ENCODE data around the gene CHAF1A.

GRCh38 chr19:4491446-4491845, 89.0 kb downstream of the CHAF1A start:
- TF ChIP-seq ZFHX2 (tag by site-specific recombination; conservative IDR thresholded peaks at IDR 0.05) (no peak), ZNF140 (tag by site-specific recombination; IDR thresholded peaks at IDR 0.05) (no peak), ZNF174 (tag by site-specific recombination; IDR thresholded peaks at IDR 0.05) (no peak), CTCF (tag by site-specific recombination; IDR thresholded peaks at IDR 0.05) (no peak), BCL11A (tag by site-specific recombination; IDR thresholded peaks at IDR 0.05; ENCODE audit: low read depth) (no peak), ZNF280D (tag by site-specific recombination; IDR thresholded peaks at IDR 0.05) (no peak), ZSCAN23 (tag by site-specific recombination; IDR thresholded peaks at IDR 0.05) (no peak), ZNF184 (tag by site-specific recombination; IDR thresholded peaks at IDR 0.05) (no peak), ZNF785 (tag by site-specific recombination; IDR thresholded peaks at IDR 0.05) (no peak), ZNF157 (tag by site-specific recombination; IDR thresholded peaks at IDR 0.05) (no peak), ZNF600 (tag by site-specific recombination; IDR thresholded peaks at IDR 0.05) (no peak)
- TF ChIP-seq, protein P1, sequence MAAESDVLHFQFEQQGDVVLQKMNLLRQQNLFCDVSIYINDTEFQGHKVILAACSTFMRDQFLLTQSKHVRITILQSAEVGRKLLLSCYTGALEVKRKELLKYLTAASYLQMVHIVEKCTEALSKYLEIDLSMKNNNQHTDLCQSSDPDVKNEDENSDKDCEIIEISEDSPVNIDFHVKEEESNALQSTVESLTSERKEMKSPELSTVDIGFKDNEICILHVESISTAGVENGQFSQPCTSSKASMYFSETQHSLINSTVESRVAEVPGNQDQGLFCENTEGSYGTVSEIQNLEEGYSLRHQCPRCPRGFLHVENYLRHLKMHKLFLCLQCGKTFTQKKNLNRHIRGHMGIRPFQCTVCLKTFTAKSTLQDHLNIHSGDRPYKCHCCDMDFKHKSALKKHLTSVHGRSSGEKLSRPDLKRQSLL (tag by site-specific recombination; IDR thresholded peaks at IDR 0.05), result no peak
- TF ChIP-seq, protein P2, sequence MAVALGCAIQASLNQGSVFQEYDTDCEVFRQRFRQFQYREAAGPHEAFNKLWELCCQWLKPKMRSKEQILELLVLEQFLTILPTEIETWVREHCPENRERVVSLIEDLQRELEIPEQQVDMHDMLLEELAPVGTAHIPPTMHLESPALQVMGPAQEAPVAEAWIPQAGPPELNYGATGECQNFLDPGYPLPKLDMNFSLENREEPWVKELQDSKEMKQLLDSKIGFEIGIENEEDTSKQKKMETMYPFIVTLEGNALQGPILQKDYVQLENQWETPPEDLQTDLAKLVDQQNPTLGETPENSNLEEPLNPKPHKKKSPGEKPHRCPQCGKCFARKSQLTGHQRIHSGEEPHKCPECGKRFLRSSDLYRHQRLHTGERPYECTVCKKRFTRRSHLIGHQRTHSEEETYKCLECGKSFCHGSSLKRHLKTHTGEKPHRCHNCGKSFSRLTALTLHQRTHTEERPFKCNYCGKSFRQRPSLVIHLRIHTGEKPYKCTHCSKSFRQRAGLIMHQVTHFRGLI (tag by site-specific recombination; IDR thresholded peaks at IDR 0.05), result no peak
- TF ChIP-seq, protein P3, sequence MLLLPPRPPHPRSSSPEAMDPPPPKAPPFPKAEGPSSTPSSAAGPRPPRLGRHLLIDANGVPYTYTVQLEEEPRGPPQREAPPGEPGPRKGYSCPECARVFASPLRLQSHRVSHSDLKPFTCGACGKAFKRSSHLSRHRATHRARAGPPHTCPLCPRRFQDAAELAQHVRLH (tag by site-specific recombination; IDR thresholded peaks at IDR 0.05), result no peak

All from HEK293 (cell line).